ENCODE data around the gene ODAD4.
"Not testable (repeated sequence)": the region's sequence is repeated elsewhere in the genome, so short reads cannot be mapped to it uniquely, and the experiment has no call there.

The ODAD4 gene

GRCh38 chr17:41913798-41914197 lies 16.6 kb upstream of the ODAD4 start:
- no peak for DNase-seq

DNA sequence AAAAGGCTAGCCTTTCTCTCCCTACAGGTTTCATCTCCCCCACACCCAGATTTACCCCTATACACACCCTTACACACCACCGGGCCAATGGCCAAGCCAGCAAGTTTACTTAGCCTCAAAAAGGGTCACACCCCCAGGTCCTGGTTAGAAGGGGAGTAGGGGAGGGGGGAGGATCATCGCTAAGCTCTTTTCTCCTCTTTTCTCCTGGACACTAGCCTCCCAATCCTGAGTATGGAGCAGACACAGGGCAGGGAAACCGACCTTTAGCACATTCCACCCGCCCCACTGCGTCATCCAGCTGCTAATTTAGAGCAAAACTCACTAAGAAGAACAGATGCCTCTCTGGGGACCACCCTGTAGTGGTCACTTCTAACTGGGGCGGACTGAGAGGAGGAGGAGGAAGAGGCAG lies 16.1 kb upstream of the ODAD4 start:
- DNase-seq = no peak

GRCh38 chr17:41915020-41915419 lies 15.4 kb upstream of the ODAD4 start:
- DNase-seq = no peak

- no peak for DNase-seq
Measured at GRCh38 chr17:41915566-41915965, 14.9 kb upstream of the ODAD4 start.

GRCh38 chr17:41917192-41917591 lies 13.2 kb upstream of the ODAD4 start:
- DNase-seq = no peak

GRCh38 chr17:41917679-41918313 lies 12.6 kb upstream of the ODAD4 start:
- peak; percentile 75 for DNase-seq

DNA sequence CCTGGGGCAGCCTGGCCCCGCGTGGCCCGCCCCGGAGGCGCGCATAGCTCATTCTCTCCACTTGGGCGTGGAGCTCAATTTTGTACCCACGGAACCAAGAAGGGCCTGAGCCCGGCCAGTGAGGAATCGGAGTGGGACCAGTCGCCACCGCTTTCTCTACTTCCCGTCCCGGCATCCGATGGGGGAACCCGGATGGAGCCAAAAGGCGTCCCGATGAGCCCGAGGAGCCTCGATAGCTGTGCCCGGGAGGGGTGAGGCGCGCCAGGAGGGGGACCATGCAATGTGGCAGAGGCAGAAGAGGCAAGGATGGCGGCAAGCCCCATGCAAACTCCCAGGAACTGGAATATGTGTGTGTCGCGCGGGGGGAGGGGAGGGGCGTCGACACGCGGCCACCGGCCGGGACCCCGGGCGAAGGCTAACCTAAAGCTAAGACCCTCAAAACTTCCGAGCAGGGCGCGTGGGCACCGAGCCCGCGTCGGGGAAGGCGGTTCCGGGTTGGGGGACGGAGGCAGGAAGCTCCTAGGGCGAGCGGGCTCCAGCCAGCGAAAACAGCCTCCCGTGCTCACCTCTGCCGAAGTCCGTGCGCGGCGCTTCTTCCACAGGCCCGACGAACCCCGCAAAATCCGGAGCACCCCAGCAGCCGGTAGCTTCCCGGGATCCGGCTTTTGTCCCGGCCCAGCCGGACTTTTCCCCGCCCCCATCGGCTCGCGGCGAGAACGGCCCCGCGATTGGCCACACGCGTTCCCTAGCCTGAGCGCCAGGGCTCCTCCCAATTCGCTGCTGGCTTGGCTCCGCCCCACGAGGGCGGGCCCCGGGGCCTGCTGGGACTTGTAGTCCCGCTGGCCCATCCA lies 11.9 kb upstream of the ODAD4 start, which contains the start of gene ACLY:
Gene ACLY, minus strand, starts transcription at position 638 of the 851 bp plus-strand sequence. CDS start 5,078 bp downstream, outside the sequence.
- peak; percentile 94 for DNase-seq

GRCh38 chr17:41919165-41919817 lies 11.1 kb upstream of the ODAD4 start:
- no peak for DNase-seq

DNA sequence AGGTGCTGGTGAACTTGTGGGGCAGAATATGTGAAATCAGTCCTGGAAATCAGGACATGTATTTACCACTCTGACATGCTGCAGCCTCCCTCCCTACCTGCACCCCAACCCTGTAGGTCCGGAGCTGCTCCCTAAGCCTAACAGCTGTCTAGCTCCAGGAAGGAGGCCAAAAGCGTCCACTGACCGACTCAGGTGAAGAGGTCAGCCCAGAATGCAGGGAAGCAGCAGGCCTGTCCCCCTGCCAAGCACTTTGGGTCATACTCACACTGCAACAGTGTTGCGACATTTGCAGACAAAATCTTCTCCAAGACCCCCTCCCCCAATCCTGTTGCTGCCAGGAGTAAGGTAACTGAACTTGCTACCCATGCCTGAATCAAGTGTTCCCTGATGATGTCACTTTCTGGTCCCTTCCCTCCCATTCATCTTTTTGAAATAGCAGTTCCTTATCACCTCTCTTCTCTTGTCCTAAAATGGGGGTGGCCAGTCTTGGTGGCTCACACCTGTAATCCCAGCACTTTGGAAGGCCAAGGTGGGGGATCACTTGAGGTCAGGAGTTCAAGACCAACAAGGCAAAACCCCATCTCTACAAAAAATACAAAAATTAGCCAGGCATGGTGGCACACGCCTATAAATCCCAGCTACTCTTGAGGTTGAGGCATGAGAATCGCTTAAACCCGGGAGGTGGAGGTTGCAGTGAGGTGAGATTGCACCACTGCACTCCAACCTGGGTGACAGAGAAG lies 10.4 kb upstream of the ODAD4 start:
- no peak for DNase-seq

DNA sequence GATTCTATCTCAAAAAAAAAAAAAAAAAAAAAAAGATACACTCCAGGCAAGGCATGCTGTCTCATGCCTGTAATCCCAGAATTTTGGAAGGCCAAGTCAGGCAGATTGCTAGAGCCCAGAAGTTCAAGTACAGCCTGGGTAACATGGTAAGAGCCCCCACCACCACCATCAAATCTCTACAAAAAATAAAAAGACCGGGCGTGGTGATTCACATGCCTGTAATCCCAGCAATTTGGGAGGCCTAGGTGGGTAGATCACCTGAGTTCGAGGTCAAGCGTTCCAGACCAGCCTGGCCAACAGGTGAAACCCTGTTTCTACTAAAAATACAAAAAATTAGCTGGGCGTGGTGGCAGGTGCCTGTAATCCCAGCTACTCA lies 9.8 kb upstream of the ODAD4 start:
- no peak for DNase-seq

GRCh38 chr17:41925991-41926590 lies 4.3 kb upstream of the ODAD4 start:
- no peak for DNase-seq

DNA sequence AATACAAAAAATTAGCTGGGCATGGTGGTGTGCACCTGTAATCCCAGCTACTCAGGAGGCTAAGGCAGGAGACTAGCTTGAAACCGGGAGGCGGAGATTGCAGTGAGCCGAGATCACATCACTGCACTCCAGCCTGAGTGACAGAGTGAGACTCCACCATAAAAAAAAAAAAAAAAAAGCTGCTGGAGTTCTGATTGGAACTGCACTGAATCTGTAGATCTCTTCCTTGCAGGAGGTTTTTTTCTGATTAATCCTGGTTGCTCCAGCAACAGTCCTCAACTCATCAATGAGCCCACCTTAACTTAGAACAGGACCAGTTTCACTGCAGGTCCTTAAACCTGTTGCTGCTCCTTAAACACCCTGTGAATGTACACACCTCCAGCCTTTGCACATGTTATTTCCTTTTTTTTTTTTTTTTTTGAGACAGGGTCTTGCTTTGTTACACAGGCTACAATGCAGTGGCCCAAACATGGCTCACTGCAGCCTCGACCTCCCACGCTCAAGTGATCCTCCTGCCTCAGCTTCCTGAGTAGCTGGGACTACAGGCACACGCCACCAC lies 1.6 kb upstream of the ODAD4 start:
- no peak for DNase-seq

DNA sequence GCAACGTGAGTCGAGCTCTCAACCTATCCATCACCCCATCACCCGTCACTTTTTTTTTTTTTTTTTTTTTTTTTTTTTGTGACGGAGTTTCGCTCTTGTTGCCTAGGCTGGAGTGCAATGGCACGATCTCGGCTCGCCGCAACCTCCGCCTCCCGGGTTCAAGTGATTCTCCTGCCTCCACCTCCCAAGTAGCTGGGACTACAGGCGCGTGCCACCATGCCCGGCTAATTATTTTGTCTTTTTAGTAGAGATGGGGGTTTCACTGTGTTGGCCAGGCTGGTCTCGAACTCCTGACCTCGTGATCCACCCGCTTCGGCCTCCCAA lies 378 bp downstream of the ODAD4 start:
- not testable (repeated sequence) for DNase-seq

DNA sequence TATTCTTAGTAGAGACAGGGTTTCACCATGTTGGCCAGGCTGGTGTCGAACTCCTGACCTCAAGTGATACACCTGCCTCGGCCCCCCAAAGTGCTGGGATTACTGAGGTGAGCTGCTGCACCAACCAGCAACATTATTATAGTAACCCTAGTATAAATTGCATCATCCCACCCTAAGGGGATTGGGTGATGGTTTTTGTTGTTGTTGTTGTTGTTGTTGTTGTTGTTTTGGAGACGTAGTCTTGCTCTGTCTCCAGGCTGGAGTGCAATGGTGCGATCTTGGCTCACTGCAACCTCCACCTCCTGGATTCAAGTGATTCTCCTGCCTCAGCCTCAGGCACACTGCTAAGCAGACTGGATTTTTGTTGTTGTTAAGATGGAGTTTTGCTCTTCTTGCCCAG lies 1.3 kb downstream of the ODAD4 start:
- DNase-seq = not testable (repeated sequence)

DNA sequence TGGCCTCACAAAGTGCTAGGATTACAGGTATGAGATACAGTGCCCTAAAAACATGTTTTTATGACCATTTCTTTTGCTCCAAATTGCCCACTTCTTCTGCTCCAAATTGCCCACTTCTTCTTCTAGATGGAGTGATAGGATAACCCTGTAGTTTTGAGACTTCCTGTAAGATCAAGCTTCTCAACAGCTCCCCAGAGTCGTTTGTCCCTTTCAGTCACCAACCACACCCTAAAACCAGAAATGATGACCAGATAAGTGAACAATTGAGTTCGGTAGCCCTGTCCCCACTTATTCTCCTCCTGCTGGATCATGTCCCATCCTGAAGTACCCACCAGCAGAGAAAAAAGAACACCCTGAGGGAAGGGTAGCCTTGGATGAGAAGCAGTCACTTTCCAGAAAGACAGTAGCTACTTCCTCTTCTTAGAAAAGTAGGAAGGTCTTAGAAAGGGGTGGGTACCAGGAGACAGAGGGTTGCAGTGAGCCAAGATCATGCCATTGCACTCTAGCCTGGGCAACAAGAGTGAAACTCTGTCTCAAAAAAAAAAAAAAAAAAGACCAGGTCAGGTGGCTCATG lies 2.5 kb downstream of the ODAD4 start:
- DNase-seq = no peak

DNA sequence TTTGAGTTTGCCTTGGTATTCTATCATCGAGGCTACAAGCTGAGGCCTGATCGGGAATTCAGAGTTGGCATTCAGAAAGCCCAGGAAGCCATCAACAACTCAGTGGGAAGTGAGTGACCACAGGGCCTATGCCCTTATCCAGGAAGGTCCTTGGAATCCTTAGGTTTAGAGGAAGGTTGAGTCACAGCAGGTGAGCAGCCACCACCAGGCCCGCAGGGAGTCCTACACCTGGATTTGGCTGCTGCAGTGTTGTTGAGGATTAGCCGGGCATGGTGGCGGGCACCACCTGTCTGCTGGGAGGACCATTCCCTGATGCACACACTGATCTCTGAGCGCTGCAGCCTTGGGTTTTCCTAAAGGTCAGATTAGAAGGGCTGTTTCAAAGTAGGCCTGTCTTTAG lies 5.2 kb downstream of the ODAD4 start:
- no peak for DNase-seq

DNA sequence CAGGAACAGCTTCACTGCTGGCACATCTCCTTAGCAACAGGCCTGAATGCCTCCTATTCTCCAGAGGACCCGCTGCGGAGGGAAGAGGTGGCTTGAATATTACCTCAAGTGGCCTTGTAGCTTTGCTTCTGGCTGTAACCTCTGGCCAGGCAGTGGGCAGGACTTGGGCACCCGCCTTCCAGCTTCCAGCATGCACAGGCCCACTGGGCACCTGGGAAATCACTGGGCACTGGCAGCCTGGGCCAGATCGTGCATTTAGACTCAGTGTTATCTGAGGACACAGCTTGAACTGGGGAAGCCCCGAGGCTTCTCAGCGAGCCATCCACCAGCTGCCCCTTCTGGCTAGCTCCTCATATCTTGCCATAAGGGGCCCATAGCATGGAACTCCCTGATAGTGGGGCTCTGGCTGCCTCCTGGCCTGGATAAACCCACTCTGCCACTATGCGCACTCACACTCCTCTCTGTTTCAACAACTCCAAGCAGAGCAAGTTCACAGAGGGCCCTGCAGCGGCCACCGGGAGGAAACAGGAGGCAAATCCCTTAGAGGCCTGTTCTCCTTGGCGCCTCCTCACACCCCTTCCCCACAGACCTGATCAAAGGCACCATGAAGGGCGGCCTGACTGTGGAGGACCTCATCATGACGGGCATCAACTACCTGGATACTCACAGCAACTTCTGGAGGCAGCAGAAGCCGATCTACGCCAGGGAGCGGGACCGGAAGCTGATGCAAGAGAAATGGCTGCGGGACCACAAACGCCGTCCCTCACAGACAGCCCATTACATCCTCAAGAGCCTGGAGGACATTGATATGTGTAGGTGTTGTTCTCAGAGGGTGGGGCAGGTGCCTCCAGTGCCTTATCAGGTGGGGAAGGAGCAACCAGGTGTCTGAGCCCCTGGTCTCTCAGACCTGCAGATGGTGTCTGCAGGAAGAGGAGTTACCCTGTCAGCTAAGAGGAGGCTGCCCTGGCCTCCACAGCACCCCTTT lies 7.8 kb downstream of the ODAD4 start:
- no peak for DNase-seq

- no peak for DNase-seq
Measured at GRCh38 chr17:41939044-41939692, 8.8 kb downstream of the ODAD4 start.

- DNase-seq = no peak
Measured at GRCh38 chr17:41939693-41940090, 9.3 kb downstream of the ODAD4 start.

DNA sequence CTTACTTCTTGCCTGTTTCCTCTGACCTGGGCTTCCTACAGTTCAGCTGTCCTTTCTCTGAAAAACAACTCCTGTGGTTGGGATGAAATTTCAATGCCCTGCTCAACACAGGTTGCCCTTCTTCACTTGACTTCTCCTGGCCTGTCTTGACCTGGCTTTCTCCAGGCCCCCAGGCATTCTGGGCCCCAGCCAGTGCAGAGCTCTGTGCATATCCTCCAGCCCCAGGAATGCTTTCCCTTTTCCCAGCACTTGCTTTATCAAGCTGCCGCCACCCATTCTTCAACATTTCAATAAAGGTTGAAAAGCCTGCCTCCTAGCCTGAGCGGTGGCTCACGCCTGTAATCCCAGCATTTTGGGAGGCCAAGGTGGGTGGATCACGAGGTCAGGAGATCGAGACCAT lies 10.8 kb downstream of the ODAD4 start:
- no peak for DNase-seq

Data from NCI-H1092 (cell line).